ENCODE data around the gene TMEM198.

DNA sequence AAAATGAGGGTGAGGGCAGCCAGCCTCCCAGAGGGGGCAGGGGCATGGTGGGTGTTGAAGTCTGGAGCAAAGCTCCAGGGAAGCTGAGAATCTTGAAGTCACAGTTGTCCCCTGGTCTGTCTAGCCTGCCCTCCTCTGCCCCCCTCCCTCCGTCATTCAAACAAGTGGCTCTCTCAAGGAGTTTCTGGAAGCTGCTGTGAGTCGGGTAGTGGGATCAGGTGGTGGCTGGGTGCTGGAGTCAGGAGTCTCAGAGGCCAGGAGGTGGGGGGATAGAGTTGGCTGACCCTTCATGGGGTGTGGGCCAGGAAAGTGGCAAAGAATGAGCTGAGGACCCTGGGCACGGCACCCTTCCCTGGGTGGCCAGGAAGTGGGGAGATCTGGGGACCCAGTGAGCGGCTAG, 30.0 kb upstream of the TMEM198 start:
- TF ChIP-seq CTCF (conservative IDR thresholded peaks at IDR 0.05; ENCODE audit: low read length) (no peak), EZH2phosphoT487 (IDR thresholded peaks at IDR 0.05; ENCODE audit: borderline replicate concordance) (no peak)

Measured in Loucy (cell line).